ENCODE measurements around the gene MYBPC3. TPM values are rescaled to one million over a fixed set of nuclear protein-coding genes. Genes with fewer than 3 reads are reported as not detected.
"Not testable (repeated sequence)": the region's sequence is repeated elsewhere in the genome, so short reads cannot be mapped to it uniquely, and the experiment has no call there.

The MYBPC3 gene
- total RNA-seq, 1 donor from 2014 or later: not detected

GRCh38 chr11:47326198-47326597 lies 26.3 kb downstream of the MYBPC3 start:
- Mint-ChIP-seq H3K36me3 (ENCODE audit: low read depth) (peaks cover 23% of the 10 kb centered on the region), H3K4me1 (ENCODE audit: low read depth) (peaks cover 7% of the 10 kb centered on the region), H3K27ac (ENCODE audit: unreplicated experiment) (no peak overlapping the region), H3K9me3 (ENCODE audit: low read depth) (no peaks in the 10 kb centered on the region), H3K27me3 (ENCODE audit: low read depth) (no peaks in the 10 kb centered on the region), H3K4me3 (ENCODE audit: unreplicated experiment) (no peak overlapping the region)
- no peak for DNase-seq (ENCODE audit: low spot score)
- TF ChIP-seq, protein P1, sequence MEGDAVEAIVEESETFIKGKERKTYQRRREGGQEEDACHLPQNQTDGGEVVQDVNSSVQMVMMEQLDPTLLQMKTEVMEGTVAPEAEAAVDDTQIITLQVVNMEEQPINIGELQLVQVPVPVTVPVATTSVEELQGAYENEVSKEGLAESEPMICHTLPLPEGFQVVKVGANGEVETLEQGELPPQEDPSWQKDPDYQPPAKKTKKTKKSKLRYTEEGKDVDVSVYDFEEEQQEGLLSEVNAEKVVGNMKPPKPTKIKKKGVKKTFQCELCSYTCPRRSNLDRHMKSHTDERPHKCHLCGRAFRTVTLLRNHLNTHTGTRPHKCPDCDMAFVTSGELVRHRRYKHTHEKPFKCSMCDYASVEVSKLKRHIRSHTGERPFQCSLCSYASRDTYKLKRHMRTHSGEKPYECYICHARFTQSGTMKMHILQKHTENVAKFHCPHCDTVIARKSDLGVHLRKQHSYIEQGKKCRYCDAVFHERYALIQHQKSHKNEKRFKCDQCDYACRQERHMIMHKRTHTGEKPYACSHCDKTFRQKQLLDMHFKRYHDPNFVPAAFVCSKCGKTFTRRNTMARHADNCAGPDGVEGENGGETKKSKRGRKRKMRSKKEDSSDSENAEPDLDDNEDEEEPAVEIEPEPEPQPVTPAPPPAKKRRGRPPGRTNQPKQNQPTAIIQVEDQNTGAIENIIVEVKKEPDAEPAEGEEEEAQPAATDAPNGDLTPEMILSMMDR (IDR thresholded peaks at IDR 0.05): no peak

DNA sequence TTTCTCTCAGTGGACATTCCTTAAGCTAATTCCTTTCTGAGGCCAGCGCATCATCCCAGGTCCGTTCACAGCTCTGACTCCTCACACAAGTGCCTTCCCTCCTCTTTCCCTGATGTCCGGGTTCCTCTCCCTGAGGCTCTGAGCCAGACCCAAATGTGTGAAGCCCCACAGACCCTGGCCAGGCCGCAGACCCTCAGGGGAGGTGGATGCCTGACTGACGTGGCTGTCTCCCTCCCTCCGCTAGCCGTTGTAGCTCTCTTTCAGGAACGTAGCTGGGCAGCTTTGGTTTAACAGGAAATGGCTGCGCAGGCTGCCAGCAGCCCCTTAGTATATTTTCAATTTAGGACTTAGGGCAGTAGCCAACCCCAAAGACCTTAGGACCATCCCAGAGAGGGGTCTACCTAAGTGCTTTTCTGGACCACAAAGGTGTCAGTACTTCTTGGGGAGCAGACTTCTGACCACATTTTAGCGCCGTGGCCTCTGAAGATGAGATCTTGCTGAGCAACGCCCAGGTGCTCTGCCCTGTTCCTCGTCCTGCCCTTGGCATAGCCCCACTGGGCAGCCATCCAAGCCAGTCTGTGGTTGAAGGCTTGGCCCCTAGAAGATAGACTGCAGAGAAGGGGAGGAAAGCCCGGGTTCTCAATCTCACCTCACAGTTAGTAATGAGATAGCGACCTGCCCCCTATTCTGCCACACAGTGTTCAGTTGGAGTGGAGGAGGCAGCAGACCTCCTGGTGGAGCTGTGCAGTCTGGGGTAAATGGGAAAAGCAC lies 27.0 kb downstream of the MYBPC3 start:
- Mint-ChIP-seq H3K27me3 (ENCODE audit: low read depth) (no peaks in the 10 kb centered on the region), H3K36me3 (ENCODE audit: low read depth) (peaks cover 21% of the 10 kb centered on the region), H3K27ac (ENCODE audit: unreplicated experiment) (no peak overlapping the region), H3K4me3 (ENCODE audit: unreplicated experiment) (no peak overlapping the region), H3K9me3 (ENCODE audit: low read depth) (no peaks in the 10 kb centered on the region), H3K4me1 (ENCODE audit: low read depth) (peaks cover 7% of the 10 kb centered on the region)
- TF ChIP-seq, protein P1 (IDR thresholded peaks at IDR 0.05): no peak
- no peak for DNase-seq (ENCODE audit: low spot score)

GRCh38 chr11:47324520-47324919 lies 28.0 kb downstream of the MYBPC3 start:
- peaks cover 4% of the 10 kb centered on the region for H3K4me1 Mint-ChIP-seq (ENCODE audit: low read depth)
- H3K4me3 Mint-ChIP-seq (ENCODE audit: unreplicated experiment): no peak overlapping the region
- peaks cover 21% of the 10 kb centered on the region for H3K36me3 Mint-ChIP-seq (ENCODE audit: low read depth)
- H3K27ac Mint-ChIP-seq (ENCODE audit: unreplicated experiment): no peak overlapping the region
- TF ChIP-seq, protein P1 (IDR thresholded peaks at IDR 0.05): no peak
- no peak for DNase-seq (ENCODE audit: low spot score)
- H3K9me3 Mint-ChIP-seq (ENCODE audit: low read depth): no peaks in the 10 kb centered on the region
- H3K27me3 Mint-ChIP-seq (ENCODE audit: low read depth): no peaks in the 10 kb centered on the region

DNA sequence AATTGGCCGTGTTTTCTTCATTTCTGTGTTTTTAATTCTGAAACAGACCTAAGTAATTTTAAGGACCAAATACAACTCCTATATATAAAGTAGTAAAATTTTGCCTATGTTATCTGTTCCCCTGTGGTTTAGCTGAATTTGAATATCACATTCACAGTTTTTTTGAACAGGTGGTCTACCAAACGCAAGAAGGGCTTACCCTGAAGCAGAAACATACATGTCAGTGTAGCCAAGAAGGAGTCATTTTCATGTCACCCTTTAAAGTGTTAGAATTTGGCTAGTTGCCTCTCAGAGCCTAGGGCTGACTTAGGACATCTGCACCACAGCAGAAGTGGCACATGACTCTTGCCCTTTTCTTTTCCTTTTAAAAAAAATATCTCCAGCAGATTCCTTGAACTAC lies 34.3 kb downstream of the MYBPC3 start:
- TF ChIP-seq, protein P1 (IDR thresholded peaks at IDR 0.05): no peak
- H3K27ac Mint-ChIP-seq (ENCODE audit: unreplicated experiment): no peak overlapping the region
- no peaks in the 10 kb centered on the region for H3K27me3 Mint-ChIP-seq (ENCODE audit: low read depth)
- H3K4me1 Mint-ChIP-seq (ENCODE audit: low read depth): no peaks in the 10 kb centered on the region
- H3K36me3 Mint-ChIP-seq (ENCODE audit: low read depth): peaks cover 19% of the 10 kb centered on the region
- no peak for DNase-seq (ENCODE audit: low spot score)
- H3K9me3 Mint-ChIP-seq (ENCODE audit: low read depth): no peaks in the 10 kb centered on the region
- H3K4me3 Mint-ChIP-seq (ENCODE audit: unreplicated experiment): no peak overlapping the region

- TF ChIP-seq, protein P1 (IDR thresholded peaks at IDR 0.05): no peak
- Mint-ChIP-seq H3K27me3 (ENCODE audit: low read depth) (no peaks in the 10 kb centered on the region), H3K9me3 (ENCODE audit: low read depth) (no peaks in the 10 kb centered on the region), H3K36me3 (ENCODE audit: low read depth) (peaks cover 17% of the 10 kb centered on the region), H3K27ac (ENCODE audit: unreplicated experiment) (no peak overlapping the region), H3K4me3 (ENCODE audit: unreplicated experiment) (no peak overlapping the region), H3K4me1 (ENCODE audit: low read depth) (no peaks in the 10 kb centered on the region)
- DNase-seq (ENCODE audit: low spot score): no peak
Measured at GRCh38 chr11:47317064-47317828, 35.3 kb downstream of the MYBPC3 start.

DNA sequence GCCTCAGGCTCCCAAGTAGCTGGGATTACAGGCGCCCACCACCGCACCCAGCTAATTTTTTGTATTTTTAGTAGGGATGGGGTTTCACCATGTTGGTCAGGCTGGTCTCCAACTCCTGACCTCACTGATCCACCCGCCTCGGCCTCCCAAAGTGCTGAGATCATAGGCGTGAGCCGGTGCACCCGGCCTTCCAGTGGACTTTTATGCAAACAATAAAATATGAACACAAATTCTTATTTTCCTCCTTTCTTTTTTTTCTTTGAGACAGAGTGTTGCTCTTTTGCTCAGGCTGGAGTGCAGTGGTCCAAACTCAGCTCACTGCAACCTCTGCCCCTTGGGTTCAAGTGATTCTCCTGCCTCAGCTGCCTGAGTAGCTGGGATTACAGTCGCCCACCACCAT lies 36.0 kb downstream of the MYBPC3 start:
- not testable (repeated sequence) for H3K4me3 Mint-ChIP-seq (ENCODE audit: unreplicated experiment); H3K9me3 Mint-ChIP-seq (ENCODE audit: low read depth); H3K4me1 Mint-ChIP-seq (ENCODE audit: low read depth); DNase-seq (ENCODE audit: low spot score); H3K27ac Mint-ChIP-seq (ENCODE audit: unreplicated experiment); H3K27me3 Mint-ChIP-seq (ENCODE audit: low read depth)
- peaks cover 15% of the 10 kb centered on the region for H3K36me3 Mint-ChIP-seq (ENCODE audit: low read depth)

Measured in chondrocyte (in vitro differentiated cells).